GM18907 (cell line): ENCODE results near the gene KCNN3.
"Not testable (repeated sequence)": the region's sequence is repeated elsewhere in the genome, so short reads cannot be mapped to it uniquely, and the experiment has no call there.

Experiments used
- ATAC-seq: cut with Tn5 transposase; IDR thresholded peaks from one replicate; pipeline ENCODE4 v1.9.1; 2021; ENCODE audit warnings: mild to moderate bottlenecking, moderate library complexity; ENCODE audit not compliant: unreplicated experiment

The KCNN3 gene

DNA sequence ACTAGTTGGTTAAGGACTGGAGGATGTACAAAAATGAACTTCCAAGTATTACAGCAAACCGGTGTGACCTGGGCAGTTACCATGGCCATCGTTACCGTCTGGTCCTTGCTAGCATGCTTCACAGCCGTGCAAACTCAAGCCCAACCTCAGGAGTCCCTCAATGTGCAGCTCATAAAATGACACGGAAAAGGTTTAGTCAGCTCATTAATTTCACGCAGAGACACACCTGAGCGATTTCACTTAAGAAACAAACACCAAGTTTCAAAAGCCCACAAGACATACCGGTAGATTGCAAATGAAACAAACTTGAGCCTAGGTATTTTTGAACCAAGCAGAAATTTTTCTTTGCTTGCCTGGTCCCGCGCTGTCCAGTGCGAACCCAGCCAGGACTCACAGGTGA, 157.1 kb downstream of the KCNN3 start:
- ATAC-seq, result no peak

DNA sequence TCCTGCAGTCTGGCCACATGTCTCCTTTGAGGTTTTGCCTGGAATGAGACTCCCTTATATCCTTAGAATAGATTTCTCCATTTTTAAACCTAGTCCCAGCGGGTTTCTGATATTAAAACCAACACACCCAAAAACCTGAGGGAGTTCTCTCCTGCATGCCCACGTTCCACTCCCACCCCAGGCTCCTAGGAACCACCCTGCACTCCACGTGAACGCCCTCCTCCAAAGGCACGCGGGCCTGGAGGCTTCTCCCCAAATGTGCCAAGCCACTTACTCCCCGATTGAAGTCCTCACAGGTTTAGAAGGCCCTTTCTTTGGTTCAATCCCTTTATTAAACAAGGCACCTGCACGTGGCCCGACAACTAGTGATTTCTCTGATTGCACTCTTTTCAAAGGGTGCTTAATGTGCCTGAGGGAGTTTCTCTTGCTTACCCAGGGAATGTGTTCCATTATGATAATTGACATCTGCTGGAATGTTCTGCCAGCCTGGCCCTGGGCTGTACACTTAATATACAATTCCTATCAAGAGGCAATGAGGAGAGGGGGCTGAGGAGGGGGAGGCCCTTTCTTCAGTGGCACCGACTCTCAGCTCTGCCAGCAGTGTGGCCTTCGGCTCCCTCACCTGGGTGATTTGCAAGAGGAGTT, 157.8 kb downstream of the KCNN3 start:
- ATAC-seq, result no peak

DNA sequence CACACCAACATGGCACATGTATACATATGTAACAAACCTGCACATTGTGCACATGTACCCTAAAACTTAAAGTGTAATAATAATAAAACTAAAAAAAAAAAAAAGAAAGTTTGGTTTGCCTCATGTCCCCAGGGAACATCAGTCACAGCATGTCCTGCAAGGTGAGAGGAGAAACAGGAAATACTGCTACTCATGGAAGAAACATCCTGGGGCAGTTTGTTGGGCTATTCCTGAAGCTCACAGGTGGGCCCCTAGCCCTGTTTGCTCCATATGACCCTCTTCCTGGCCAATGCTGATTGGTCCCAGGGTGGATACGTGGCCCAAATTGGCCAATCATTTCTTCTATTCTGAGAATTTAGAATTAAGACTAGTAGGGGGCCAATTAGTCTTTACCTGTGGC, 158.7 kb downstream of the KCNN3 start:
- no peak for ATAC-seq

DNA sequence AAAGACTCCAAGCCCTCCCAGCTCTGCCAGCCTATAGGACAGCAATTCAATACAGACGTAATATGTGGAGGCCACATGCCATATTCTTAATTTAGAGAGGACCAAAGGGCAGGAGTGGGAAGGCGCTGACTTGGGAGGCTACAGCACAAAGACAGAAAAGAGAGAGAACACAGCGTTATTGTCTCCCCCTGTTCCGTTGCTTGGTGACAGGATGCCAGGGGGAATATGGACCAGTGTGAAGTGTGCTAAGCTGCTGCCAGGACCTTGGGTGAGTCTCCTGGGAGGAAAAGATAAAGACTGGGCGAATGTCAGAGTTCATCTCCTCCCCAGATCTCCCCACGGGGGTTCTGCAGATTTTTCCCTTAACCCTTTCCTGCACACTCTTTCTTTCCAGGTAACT, 160.0 kb downstream of the KCNN3 start:
- ATAC-seq, result no peak

DNA sequence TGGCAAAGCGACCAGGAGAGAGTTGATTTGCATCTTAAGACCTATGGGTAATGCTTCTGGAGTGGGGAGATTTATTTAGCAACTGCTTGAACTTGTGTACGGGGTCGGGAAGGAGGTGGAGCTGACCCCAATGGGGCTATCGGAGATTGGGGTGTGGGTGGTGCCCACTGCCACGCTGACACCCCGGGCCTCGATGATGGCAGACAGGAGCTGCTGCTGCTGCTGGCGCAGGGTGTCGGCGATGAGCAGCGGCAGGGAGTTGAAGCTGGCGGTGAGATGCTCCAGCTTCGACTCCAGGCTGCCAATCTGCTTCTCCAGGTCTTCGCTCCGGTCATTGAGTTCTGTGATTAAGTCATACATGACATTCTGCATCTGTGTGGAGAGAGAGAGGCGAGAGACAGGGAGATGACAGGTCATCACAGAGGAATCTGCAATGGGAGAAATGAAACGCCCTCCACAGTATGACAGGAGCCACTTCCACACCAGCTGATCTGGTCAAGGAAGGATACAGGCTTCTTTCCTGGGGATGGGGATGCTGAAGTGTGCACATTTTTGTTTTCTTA, 162.1 kb downstream of the KCNN3 start:
- no peak for ATAC-seq

DNA sequence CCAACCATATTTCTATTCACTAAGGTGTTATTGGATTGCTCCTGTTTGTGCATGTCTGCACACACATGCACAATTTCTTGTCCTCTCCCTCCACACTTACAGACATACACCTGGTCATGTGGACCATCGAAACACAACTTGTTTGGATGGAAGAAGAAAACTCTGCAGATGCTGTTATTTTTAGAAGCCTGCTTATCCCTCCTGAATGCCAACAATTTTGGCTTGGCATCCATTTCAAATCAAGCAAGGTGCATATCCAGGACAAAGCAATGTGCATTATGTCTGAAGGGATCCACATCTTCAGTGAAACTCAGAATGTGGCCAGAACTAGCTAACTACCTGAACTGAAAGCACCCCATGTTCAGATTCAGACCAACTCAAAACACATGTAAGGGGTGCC, 163.2 kb downstream of the KCNN3 start:
- no peak for ATAC-seq

DNA sequence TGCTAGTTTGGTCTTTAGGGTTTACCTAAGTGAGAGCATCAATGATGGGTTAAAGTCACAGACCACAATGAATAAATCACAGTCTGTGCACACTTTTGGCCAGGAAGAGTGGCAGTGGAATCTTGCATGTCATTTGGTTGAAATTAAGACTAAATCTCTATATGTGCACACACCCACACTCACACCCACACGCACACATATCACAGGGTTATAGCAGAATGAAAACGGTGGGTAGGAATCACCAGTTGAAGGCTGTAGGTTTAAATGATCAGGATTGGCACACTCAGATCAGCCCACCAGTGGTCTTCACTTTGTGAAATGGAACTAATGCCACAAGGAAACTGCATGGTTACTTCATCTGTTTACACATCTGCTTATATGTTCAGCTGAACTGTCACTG, 164.5 kb downstream of the KCNN3 start:
- ATAC-seq, result no peak

DNA sequence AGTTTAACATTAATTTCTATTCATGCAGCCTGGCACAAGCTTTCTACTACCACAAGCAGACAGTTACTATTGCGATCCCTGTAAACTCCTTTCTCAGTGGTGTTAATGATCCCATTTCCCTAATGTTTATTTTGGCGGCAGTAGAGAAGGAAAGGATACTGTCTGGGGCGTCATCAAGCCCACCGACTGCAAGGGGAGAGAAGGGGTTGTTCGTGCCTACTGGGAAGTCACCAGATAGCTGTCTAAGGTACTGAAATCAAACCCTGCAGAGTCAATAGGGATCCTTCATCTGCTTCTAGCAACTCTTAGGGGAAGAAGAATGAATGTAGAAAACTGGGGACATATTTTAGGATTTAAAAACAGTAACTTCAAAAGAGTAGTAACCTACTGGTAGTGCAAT, 166.9 kb downstream of the KCNN3 start:
- ATAC-seq, result no peak

DNA sequence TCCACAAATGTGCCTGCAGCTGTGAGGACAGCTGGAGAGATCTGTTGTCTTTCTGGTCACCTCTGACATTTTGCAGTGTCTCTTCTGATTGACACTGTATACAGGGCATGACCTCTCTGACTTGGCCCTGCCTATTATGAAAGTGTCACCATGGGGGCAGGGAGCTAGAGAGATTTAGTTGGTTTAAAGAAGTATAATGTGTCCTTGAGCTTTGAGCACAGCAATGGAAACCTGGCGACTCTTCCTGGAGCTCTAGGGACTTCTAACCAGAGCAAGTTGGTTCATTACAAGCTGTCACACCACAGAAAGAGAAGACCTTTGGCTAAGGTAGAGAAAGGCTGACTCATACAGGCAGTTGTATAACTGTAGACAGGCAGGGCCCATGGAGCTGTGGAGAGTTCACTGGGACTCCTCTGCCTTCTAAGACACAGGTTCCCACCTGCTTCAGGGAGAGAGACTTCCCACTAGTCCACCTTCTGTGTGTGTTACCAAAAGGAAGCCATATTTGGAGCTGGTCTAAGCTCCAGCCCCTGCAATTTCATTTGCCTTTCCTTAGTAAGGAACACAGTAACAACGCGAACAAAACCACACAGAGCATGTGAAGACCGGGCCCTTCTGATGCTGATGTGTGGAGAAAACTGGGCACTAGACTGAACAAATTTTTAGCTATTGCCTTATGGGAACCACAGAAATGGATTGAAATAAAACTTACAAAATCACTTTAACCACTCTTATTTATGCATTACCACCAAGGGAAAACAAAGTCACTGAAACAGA, 171.6 kb downstream of the KCNN3 start:
- no peak for ATAC-seq

DNA sequence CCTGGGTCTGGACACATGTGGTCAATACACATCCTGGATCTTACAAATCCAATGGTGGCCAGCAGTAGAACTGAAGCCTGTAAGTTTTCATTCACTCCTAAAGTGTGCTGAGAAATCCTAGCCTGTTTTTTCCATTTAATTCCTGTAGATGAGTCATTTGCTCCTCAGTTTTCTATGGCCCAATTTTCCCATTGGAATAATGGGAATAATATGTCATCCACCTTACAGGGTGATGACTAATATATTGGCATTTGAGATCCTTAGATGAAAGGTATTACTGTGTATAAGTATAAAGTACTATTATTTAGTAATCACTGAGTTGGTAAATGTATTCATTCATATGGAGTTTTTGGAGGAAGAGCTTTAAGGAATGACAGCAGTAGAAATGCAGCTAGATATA, 172.4 kb downstream of the KCNN3 start:
- ATAC-seq, result no peak

DNA sequence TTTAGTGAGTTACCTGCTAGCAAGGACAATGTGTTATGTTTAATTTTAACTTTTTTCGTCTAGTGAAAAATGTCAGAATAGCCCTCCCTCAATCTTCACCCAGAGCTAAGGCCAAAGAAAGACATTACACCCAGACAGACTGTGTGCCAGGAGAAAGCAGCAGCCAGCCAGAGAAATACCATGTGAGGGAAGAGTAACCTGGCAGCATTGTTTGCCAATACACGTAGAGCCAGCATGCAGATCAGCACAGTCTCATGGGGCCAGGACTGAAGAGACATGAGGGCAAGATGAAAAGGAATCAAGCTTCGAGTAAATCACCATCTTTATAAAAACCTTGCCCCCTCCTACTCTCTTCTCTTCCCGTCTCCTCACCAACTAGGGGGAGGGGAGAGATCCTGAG, 173.6 kb downstream of the KCNN3 start:
- no peak for ATAC-seq

DNA sequence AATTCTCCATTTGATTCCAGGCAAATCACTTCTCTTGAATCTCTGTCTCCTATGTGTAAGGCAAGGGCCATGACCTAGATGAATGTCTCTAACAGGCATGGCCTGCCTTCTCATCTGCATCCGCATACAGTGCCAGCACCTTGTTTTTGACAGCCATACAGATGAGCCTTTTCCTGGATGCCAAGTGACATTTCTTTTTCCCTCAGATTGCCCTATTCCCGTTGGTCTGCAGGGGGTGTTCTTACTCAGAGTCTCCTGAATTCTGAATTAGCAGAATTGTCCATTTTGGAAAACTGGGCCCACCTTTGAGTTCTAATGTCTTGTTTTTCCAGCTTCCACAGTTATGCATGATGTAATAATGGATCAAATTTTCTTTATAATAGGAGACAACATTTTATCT, 174.1 kb downstream of the KCNN3 start:
- ATAC-seq, result no peak

DNA sequence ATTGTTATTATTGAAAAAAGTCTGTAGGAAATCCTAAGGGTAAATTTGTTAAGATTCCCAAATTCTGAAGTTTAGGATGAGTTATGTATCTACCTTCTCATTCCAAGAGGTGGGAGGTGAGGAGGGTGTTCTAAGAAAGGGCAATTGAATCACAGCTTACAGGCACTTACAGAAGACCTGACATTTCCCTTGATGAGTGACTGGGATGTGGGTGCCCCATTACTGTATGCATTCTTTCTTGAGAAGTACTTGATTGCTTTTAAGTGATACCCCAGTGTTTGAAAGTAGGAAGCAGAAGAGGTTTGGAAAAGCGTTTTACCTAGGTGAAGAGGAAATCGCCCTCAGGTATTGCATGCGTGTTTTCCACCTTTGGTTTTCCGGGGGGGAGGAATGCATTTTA, 175.1 kb downstream of the KCNN3 start:
- no peak for ATAC-seq

DNA sequence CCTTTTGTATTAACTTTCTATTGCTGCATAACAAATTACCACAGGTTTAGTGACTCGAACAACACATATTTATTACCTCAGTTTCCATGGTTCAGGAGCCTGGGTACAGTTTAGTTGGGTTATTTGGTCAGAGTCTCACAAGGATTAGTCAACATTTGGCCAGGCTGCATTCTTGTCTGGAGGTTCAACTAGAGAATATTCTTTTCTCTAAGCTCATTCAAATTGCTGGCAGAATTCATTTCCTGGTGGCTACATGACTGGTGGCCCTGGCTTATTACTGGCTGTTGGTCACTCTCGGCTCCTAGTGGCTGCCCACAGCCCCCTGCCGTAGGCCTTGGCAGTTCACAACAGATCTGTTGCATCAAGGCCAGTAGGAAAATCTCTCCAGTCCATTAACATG, 181.0 kb downstream of the KCNN3 start:
- ATAC-seq, result no peak

DNA sequence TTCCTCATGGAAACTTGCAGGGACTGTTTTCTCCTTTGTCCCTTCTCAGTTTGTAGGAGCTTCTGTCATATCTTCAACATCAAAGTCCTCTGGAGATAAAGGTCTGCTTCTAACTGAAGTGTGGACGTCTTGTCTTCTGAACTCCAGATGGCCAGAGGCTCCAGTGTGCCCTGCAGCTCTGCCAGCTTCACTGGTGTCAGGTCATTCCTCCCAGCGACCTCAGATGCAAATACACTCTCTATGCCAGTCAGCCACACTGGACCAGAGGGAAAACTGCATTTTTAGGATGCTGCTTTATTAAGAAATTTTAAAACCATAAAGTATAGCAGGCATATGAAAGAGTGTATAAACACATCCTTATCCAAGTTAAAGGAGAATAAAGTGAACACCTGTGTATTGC, 183.6 kb downstream of the KCNN3 start:
- no peak for ATAC-seq

DNA sequence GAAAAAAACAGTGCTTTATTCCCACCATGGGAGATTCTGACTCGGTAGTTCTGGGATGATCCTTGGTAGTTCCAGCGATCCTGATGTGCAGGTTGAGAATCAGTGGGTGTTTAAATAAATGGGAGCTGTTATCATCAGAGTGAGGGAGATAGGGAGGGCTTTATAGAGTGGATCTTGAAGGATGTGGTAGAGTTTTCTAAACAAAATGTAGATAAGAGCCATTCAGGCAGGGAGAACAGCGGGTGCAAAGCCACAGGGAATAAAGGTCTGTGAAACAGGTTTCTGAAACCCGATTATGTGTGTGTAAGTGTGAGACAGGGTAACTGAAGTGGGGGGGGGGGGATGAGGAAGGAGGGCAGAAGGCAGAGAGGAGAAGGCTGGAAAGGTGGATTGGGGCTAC, 186.3 kb downstream of the KCNN3 start:
- ATAC-seq, result no peak

DNA sequence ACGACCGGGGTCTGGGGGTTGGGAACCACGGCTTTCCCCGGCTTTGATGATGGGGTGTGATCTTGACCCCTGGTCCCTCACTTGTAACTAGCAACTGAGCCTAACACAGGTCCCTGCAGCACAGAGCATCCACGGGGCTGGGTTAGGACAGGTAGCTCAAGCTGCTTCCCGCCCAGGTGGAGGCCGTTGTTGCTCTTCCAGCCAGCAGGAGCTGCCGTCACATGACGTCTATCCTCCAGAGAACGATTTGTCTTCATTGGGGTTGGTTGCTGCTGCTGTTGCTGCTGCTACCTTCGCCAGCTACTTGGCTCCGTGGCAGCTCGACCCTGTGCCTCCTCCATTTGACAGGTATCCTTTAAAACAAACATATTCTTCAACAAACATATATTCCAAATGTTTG, 187.8 kb downstream of the KCNN3 start:
- ATAC-seq, result no peak

DNA sequence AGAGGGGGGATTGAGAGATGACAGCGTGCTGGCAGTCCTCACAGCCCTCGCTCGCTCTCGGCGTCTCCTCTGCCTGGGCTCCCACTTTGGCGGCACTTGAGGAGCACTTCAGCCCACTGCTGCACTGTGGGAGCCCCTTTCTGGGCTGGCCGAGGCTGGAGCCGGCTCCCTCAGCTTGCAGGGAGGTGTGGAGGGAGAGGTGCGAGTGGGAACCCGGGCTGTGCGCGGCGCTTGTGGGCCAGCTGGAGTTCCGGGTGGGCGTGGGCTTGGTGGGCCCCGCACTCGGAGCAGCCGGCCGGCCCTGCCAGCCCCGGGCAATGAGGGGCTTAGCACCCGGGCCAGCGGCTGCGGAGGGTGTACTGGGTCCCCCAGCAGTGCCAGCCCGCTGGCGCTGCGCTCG, 192.2 kb downstream of the KCNN3 start:
- not testable (repeated sequence) for ATAC-seq

DNA sequence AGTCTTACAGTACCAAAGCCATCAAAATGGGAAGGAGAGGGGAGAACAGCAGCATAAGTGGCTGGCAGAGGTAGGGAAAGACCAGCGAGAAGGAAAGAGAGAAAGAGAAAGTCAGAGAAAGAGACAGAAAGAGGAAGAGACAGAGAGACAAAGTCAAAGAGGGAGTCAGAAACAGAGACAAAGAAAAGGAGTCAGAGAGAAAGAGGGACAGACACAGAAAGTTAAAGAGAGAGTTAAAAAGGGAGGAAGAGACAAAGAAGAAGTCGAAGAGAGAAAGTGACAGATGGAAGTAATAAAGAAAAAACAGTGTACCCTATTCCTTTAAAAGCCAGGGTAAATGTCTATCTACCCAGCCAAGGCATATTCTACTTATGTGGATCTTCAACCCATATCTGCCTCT, 193.2 kb downstream of the KCNN3 start:
- ATAC-seq, result not testable (repeated sequence)

DNA sequence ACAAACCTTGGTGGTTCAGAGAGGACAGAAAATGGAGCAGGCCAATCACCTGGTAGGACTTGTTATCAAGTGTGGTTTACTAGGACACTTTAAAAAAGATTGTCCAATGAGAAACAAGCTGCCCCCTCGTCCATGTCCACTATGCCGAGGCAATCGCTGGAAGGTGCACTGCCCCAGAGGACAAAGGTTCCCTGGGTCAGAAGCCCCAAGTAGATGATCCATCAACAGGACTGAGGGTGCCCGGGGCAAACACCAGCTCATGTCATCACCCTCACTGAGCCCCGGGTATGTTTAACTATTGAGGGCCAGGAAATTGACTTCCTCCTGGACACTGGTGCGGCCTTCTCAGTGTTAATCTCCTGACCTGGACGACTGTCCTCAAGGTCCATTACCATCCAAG, 195.6 kb downstream of the KCNN3 start:
- ATAC-seq, result not testable (repeated sequence)

DNA sequence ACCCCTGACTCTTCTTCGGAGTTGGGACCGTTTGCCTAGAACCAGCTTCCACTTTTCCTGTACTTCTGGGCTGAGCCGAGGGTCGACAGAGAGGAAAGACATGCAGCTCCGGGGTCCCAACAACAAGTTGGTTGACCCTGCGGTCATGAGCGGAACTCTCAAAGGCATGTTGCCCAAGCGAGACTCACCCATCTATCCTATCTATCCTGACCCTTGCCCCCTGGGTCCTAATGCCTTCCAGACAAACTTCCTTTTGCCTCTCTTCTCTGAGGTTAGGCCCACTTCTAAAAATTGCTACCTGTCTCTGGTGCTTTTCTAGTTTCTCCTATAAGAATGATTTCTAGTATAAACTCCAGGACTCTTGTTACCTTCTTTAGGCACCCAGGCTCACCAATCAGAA, 197.8 kb downstream of the KCNN3 start:
- not testable (repeated sequence) for ATAC-seq

DNA sequence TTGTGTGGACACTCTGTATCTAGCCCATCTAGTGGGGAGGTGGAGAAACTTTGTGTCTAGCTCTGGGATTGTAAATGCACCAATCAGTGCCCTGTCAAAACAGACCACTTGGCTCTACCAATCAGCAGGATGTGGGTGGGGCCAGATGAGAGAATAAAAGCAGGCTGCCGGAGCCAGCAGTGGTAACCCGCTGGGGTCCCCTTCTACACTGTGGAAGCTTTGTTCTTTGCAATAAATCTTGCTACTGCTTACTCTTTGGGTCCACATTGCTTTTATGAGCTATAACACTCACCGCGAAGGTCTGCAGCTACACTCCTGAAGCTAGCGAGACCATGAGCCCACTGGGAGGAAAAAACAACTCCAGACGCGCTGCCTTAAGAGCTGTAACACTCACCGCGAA, 198.7 kb downstream of the KCNN3 start:
- ATAC-seq, result not testable (repeated sequence)
